Keratinocyte (primary cell): ENCODE results near the gene MRPL43. TPM values are rescaled to one million over a fixed set of nuclear protein-coding genes. Genes with fewer than 3 reads are reported as not detected.

Experiments
- DNase-seq: peaks from one replicate; pipeline ENCODE4 v3.0.0-alpha.2; 2011; ENCODE audit warnings: low read depth, missing footprints, low spot score
- FAIRE-seq: peaks from 2 replicates; lab custom pipeline; 2011; peaks lifted over from hg19 to GRCh38; lab: Jason Lieb, UNC
- H2AFZ ChIP-seq: 2 replicates; pipeline ENCODE4 v1.6.0; 2012; ENCODE audit warnings: low read length, control low read depth, inconsistent platforms; ENCODE audit not compliant: control insufficient read depth
- H3K27ac ChIP-seq: 2 replicates; pipeline ENCODE4 v1.5.1; 2011; ENCODE audit warnings: low read length; ENCODE audit not compliant: control insufficient read depth, insufficient read depth
- H3K27me3 ChIP-seq: 3 replicates; pipeline ENCODE4 v1.6.0; 2011; ENCODE audit warnings: low read length; ENCODE audit not compliant: control insufficient read depth, insufficient read depth; ENCODE audit errors: extremely low read depth
- H3K36me3 ChIP-seq, 2 experiments: 2 replicates in 1 of 2; 3 replicates in 1 of 2; pipeline ENCODE4 v1.5.1; 2011; ENCODE audit warnings: low read length in 2 of 2, mild to moderate bottlenecking in 1 of 2; ENCODE audit not compliant: control insufficient read depth in 2 of 2, insufficient read depth in 2 of 2; ENCODE audit errors: extremely low read depth in 1 of 2
- H3K4me1 ChIP-seq: 3 replicates; pipeline ENCODE4 v1.5.1; 2011; ENCODE audit warnings: low read length; ENCODE audit not compliant: control insufficient read depth, insufficient read depth; ENCODE audit errors: extremely low read depth
- H3K4me2 ChIP-seq: 3 replicates; pipeline ENCODE4 v1.6.0; 2011; ENCODE audit warnings: low read depth, low read length; ENCODE audit not compliant: control insufficient read depth, insufficient read depth; ENCODE audit errors: extremely low read depth
- H3K4me3 ChIP-seq, 3 experiments: fragments of 200-600 bp in 1 of 3; sonication (generic) in 1 of 3; 2 replicates in 2 of 3; 3 replicates in 1 of 3; pipeline ENCODE4 v1.5.1; 2011 to 2016; ENCODE audit warnings: low read length in 3 of 3, mild to moderate bottlenecking in 3 of 3, control low read depth in 2 of 3, inconsistent platforms in 1 of 3, low read depth in 1 of 3, mixed read lengths in 1 of 3, mixed run types in 1 of 3, moderate library complexity in 1 of 3; ENCODE audit not compliant: control insufficient read depth in 2 of 3, insufficient read depth in 2 of 3; ENCODE audit errors: extremely low read depth in 1 of 3
- H3K79me2 ChIP-seq: 2 replicates; pipeline ENCODE4 v1.6.0; 2012; ENCODE audit warnings: low read length; ENCODE audit not compliant: control insufficient read depth, insufficient read depth
- H3K9ac ChIP-seq: 3 replicates; pipeline ENCODE4 v1.6.0; 2011; ENCODE audit warnings: low read length; ENCODE audit not compliant: control insufficient read depth, insufficient read depth; ENCODE audit errors: extremely low read depth
- H3K9me1 ChIP-seq: 3 replicates; pipeline ENCODE4 v1.6.0; 2011; ENCODE audit warnings: low read length; ENCODE audit not compliant: control insufficient read depth, insufficient read depth; ENCODE audit errors: extremely low read depth
- H3K9me3 ChIP-seq: 2 replicates; pipeline ENCODE4 v1.5.1; 2012; ENCODE audit warnings: low read depth, low read length; ENCODE audit not compliant: control insufficient read depth
- H4K20me1 ChIP-seq: 3 replicates; pipeline ENCODE4 v1.6.0; 2011; ENCODE audit warnings: low read length; ENCODE audit not compliant: control insufficient read depth, insufficient read depth; ENCODE audit errors: extremely low read depth
- EZH2 ChIP-seq: IDR thresholded peaks from one replicate; pipeline ENCODE4 v1.6.1; 2012; ENCODE audit warnings: inconsistent platforms, mild to moderate bottlenecking, low read length, moderate library complexity
- dilution Hi-C: fragments of 300-500 bp; cut with MboI; formaldehyde crosslinking; loops from one replicate; pipeline ENCODE4 v1.7.0; 2020; ENCODE audit warnings: low sequenced_read_pairs; ENCODE audit not compliant: extremely low pct_ligation_motif_present
- polyA plus RNA-seq, 5 experiments: library from polyadenylated mRNA; depleted of rRNA in 3 of 5; stranded (reverse) in 3 of 5; stranded (forward) in 1 of 5; unstranded in 1 of 5; fragments of >200 nt; gene quantifications; 1 replicate in 1 of 5; 2 replicates in 3 of 5; 3 replicates in 1 of 5; pipeline versions ENCODE4 v1.2.1 to v1.2.3, GENCODE V29; 2011 to 2012; ENCODE audit warnings: missing spikeins in 2 of 5, low read depth in 1 of 5, low replicate concordance in 1 of 5
- TF ChIP-seq, protein P1 (sequence below), 3 experiments: IDR thresholded peaks in 1 of 3; conservative IDR thresholded peaks in 1 of 3; optimal IDR thresholded peaks in 1 of 3; 2 replicates in 2 of 3; 3 replicates in 1 of 3; pipeline versions ENCODE3 to v1.5.1; 2011; ENCODE audit warnings: low read length in 3 of 3, mild to moderate bottlenecking in 3 of 3, moderate library complexity in 2 of 3, control low read depth in 1 of 3, inconsistent platforms in 1 of 3; ENCODE audit not compliant: insufficient read depth in 2 of 3; ENCODE audit errors: extremely low read depth in 1 of 3

The MRPL43 gene
- polyA plus RNA-seq, 1 donor (not counting 4 experiments of a cell fraction or from before 2014, with no cell fraction given) = 71.1 TPM

DNA sequence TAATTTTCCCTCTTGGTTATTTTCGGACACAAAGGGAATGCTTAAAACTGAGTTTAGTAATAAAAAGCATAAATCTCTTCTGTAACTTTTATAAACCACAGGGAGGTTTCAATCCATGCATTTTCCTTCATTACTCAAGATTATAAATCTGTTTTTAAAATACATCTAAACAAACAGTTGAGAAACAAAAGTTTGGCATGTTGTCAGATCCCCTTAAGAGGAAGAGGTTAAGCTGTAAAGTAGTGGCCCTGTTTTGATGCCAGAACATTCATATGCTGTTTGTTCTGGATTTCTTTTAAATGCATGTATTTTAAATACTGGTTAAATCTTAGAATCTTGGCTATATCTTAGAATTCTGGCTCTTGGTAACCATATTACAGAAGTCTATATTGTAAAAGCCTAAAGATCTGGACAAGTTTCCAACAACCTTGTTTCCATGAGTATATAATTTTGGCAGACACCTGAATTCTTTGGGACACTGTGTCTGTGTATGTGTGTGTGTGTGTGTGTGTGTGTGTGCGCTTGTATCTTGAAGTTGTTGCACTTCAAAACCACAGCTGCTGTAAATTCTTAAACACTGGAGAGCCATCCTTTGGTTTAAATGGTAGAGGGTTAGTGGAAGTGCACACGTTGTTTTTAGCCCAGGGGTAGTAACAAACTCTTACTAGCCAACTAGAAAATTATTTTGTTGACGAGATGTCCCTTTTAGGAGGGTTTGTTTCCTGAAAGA lies 24.8 kb downstream of the MRPL43 start:
- no peak overlapping the region for H3K9ac ChIP-seq
- dilution Hi-C loops = no loop called here
- no peaks in the 10 kb centered on the region for H3K27me3 ChIP-seq
- H3K27ac ChIP-seq = no peak overlapping the region
- H3K9me3 ChIP-seq = no peaks in the 10 kb centered on the region
- no peaks in the 10 kb centered on the region for H3K79me2 ChIP-seq
- H3K4me2 ChIP-seq = no peak overlapping the region
- no peaks in the 10 kb centered on the region for H3K4me1 ChIP-seq
- H3K36me3 ChIP-seq = peaks cover 3 to 14% of the 10 kb centered on the region in 2 experiments
- FAIRE-seq (no peak), DNase-seq (no peak)
- TF ChIP-seq, protein P1, sequence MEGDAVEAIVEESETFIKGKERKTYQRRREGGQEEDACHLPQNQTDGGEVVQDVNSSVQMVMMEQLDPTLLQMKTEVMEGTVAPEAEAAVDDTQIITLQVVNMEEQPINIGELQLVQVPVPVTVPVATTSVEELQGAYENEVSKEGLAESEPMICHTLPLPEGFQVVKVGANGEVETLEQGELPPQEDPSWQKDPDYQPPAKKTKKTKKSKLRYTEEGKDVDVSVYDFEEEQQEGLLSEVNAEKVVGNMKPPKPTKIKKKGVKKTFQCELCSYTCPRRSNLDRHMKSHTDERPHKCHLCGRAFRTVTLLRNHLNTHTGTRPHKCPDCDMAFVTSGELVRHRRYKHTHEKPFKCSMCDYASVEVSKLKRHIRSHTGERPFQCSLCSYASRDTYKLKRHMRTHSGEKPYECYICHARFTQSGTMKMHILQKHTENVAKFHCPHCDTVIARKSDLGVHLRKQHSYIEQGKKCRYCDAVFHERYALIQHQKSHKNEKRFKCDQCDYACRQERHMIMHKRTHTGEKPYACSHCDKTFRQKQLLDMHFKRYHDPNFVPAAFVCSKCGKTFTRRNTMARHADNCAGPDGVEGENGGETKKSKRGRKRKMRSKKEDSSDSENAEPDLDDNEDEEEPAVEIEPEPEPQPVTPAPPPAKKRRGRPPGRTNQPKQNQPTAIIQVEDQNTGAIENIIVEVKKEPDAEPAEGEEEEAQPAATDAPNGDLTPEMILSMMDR (optimal IDR thresholded peaks at IDR 0.05 in 1 of 3, IDR thresholded peaks at IDR 0.05 in 1 of 3, conservative IDR thresholded peaks at IDR 0.05 in 1 of 3; ENCODE audit: extremely low read depth in 1 of 3, insufficient read depth in 2 of 3, low read length in 3 of 3) = no peak
- TF ChIP-seq EZH2 = no peak
- no peak overlapping the region for H2AFZ ChIP-seq
- H3K4me3 ChIP-seq = no peak overlapping the region
- H3K9me1 ChIP-seq = no peaks in the 10 kb centered on the region
- H4K20me1 ChIP-seq = no peaks in the 10 kb centered on the region

DNA sequence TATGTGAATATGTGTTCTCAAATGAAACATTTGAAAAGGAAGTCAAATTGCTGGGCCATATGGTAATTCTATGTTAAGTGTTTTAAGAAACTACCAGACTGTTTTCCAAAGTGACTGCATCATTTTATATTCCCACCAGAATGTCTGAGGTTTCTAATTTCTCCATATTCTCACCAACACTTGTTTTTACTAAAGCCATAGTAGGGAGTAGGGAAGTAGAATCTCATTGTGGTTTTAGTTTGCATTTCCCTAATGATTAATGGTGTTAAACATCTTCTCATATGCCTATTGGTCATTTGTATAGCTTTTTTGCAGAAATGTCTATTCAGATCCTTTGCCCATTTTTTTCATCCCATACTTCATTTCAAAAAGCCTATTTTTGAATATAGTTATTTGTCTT lies 27.0 kb downstream of the MRPL43 start:
- TF ChIP-seq, protein P1 (optimal IDR thresholded peaks at IDR 0.05 in 1 of 3, IDR thresholded peaks at IDR 0.05 in 1 of 3, conservative IDR thresholded peaks at IDR 0.05 in 1 of 3; ENCODE audit: extremely low read depth in 1 of 3, insufficient read depth in 2 of 3, low read length in 3 of 3) = no peak
- no peak for TF ChIP-seq EZH2
- Histone ChIP-seq H3K4me2 (no peak overlapping the region), H3K9ac (no peak overlapping the region), H3K9me1 (no peaks in the 10 kb centered on the region), H3K27me3 (no peaks in the 10 kb centered on the region), H2AFZ (no peak overlapping the region), H3K79me2 (no peaks in the 10 kb centered on the region), H3K36me3 (peaks cover 5 to 14% of the 10 kb centered on the region in 2 experiments), H3K4me3 (no peak overlapping the region), H3K4me1 (no peaks in the 10 kb centered on the region), H4K20me1 (no peaks in the 10 kb centered on the region), H3K27ac (no peak overlapping the region), H3K9me3 (no peaks in the 10 kb centered on the region)
- dilution Hi-C loops = no loop called here
- no peak for FAIRE-seq
- no peak for DNase-seq
